Activated CD4-positive, alpha-beta T cell treated with anti-CD3 and anti-CD28 coated beads, Interleukin-2, amount 50 U/mL, for 16 hours (primary cell): Measurements from ENCODE around the gene PKD1.
A peak's percentile ranks its signal among the peaks of the same experiment; 100 is the strongest.

Source experiments
- DNase-seq: peaks from one replicate; pipeline ENCODE4 v3.0.0-alpha.2; 2020

PKD1 gene

GRCh38 chr16:2064368-2064945, 71.2 kb downstream of the PKD1 start:
- DNase-seq: no peak

- no peak for DNase-seq
Observed at GRCh38 chr16:2063861-2064260, 71.8 kb downstream of the PKD1 start.

- DNase-seq: no peak
Observed at GRCh38 chr16:2062801-2063200, 72.9 kb downstream of the PKD1 start.

GRCh38 chr16:2061526-2061925, 74.2 kb downstream of the PKD1 start:
- no peak for DNase-seq

- no peak for DNase-seq
Observed at GRCh38 chr16:2061023-2061422, 74.7 kb downstream of the PKD1 start.

GRCh38 chr16:2060346-2060745, 75.4 kb downstream of the PKD1 start:
- DNase-seq: no peak

- DNase-seq: no peak
Observed at GRCh38 chr16:2058872-2059271, 76.8 kb downstream of the PKD1 start.

GRCh38 chr16:2058420-2058819, 77.3 kb downstream of the PKD1 start:
- no peak for DNase-seq

GRCh38 chr16:2057438-2057837, 78.3 kb downstream of the PKD1 start:
- no peak for DNase-seq

GRCh38 chr16:2056681-2057407, 78.9 kb downstream of the PKD1 start:
- DNase-seq: no peak

- DNase-seq: no peak
Observed at GRCh38 chr16:2056077-2056476, 79.6 kb downstream of the PKD1 start.

GRCh38 chr16:2054543-2055245, 81.0 kb downstream of the PKD1 start:
- no peak for DNase-seq

- no peak for DNase-seq
Observed at GRCh38 chr16:2053897-2054296, 81.8 kb downstream of the PKD1 start.

GRCh38 chr16:2053211-2053610, 82.5 kb downstream of the PKD1 start:
- DNase-seq: no peak

GRCh38 chr16:2048116-2048543, 87.6 kb downstream of the PKD1 start:
- no peak for DNase-seq

- DNase-seq: peak; percentile 98
Observed at GRCh38 chr16:2047330-2048115, 88.2 kb downstream of the PKD1 start, which contains the start of the genes NTHL1 and TSC2. TSS of gene NTHL1 (minus strand) at chr16:2047834. CDS start at chr16:2047823, 11 bp downstream. TSS of gene TSC2 (plus strand) at chr16:2047985. CDS start at chr16:2048616, 631 bp downstream.

- DNase-seq: no peak
Observed at GRCh38 chr16:2046893-2047329, 88.8 kb downstream of the PKD1 start.

- no peak for DNase-seq
Observed at GRCh38 chr16:2045965-2046892, 89.5 kb downstream of the PKD1 start.

- no peak for DNase-seq
Observed at GRCh38 chr16:2044541-2044940, 91.2 kb downstream of the PKD1 start.

GRCh38 chr16:2043667-2044451, 91.8 kb downstream of the PKD1 start:
- DNase-seq: no peak
